DOHH2 (cell line): ENCODE measurements around the gene SLC15A4.

Experiments used
- EZH2phosphoT487 ChIP-seq: fragments of 200-600 bp; sonication (generic); IDR thresholded peaks from 2 replicates; pipeline ENCODE4 v1.6.1; 2017; ENCODE audit warnings: borderline replicate concordance, mild to moderate bottlenecking, antibody characterized with exemption, low read length, moderate library complexity, mixed read lengths
- TF ChIP-seq, protein P1 (sequence below): fragments of 200-600 bp; sonication (generic); IDR thresholded peaks from one replicate; pipeline ENCODE4 v1.5.1; 2014; ENCODE audit warnings: antibody characterized with exemption, mild to moderate bottlenecking, low read depth, low read length; ENCODE audit not compliant: poor library complexity, severe bottlenecking

DNA sequence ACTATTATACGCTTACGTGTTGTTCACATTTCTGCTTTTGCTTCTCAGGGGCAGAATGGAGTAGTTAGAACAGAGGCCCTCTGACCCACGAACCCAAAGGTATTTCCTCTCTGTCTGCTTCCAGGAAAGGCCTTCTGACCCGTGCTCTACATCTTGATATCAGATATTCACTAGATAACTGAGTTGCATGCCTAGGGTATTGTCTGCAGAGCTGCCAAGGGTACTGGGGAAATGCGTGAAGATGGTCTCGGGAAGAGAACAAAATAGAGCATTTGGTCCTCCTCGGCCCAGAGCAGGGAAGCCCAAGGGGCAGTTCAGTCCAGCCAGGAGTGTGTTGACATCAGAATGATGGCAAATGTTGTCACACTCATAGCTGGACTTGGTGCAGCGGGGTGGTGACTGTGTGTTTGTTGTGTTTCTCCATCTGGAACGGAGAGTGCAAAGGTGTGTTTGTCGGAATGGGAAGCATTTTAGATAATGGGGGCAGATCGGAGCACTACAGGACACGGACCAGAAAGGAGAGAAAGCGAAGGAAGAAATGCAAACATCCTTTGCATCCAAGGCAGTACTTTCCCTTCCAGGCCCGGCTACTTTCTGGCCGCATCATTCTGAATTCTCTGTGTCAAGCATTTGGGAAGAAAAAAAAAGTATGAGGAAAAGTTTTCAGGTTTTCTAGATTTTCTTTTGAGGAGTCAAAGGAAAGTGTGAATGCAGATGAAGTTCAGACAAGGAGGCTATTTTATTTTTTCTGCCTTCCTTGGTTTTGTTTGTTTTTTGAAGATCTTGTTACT lies 37.7 kb upstream of the SLC15A4 start:
- TF ChIP-seq, protein P1, sequence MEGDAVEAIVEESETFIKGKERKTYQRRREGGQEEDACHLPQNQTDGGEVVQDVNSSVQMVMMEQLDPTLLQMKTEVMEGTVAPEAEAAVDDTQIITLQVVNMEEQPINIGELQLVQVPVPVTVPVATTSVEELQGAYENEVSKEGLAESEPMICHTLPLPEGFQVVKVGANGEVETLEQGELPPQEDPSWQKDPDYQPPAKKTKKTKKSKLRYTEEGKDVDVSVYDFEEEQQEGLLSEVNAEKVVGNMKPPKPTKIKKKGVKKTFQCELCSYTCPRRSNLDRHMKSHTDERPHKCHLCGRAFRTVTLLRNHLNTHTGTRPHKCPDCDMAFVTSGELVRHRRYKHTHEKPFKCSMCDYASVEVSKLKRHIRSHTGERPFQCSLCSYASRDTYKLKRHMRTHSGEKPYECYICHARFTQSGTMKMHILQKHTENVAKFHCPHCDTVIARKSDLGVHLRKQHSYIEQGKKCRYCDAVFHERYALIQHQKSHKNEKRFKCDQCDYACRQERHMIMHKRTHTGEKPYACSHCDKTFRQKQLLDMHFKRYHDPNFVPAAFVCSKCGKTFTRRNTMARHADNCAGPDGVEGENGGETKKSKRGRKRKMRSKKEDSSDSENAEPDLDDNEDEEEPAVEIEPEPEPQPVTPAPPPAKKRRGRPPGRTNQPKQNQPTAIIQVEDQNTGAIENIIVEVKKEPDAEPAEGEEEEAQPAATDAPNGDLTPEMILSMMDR = no peak
- TF ChIP-seq EZH2phosphoT487 = no peak
